T1000 (cell line): Measurements from ENCODE around the gene OR51G1.
"Not testable (repeated sequence)": the region's sequence is repeated elsewhere in the genome, so short reads cannot be mapped to it uniquely, and the experiment has no call there.

Source experiments
- DNase-seq: peaks from one replicate; lab custom pipeline; 2025; ENCODE audit warnings: mixed read lengths; lab: John Stamatoyannopoulos, UW

The OR51G1 gene, protein sequence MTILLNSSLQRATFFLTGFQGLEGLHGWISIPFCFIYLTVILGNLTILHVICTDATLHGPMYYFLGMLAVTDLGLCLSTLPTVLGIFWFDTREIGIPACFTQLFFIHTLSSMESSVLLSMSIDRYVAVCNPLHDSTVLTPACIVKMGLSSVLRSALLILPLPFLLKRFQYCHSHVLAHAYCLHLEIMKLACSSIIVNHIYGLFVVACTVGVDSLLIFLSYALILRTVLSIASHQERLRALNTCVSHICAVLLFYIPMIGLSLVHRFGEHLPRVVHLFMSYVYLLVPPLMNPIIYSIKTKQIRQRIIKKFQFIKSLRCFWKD

DNA sequence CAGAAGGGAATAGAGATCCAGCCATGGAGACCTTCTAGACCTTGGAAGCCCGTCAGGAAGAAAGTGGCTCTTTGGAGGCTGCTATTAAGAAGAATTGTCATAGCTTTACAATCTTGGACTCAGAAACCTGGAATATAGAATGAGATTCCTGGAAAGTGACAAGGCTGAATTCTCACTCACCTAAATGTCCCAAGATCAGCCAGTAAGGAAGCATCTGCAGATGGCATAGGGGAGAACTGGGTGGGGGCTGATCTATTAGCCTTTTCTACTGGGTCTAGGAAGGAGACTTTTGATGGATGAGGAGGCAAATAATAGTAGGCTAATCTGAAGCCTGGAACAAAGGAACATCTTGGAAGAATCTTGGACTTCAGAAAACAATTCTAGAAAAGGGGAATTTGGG, at the start of gene OR51G1:
OR51G1 (minus strand) TSS at position 101 of the 400 bp plus-strand sequence; CDS start at position 101, 0 bp downstream.
- no peak for DNase-seq

DNA sequence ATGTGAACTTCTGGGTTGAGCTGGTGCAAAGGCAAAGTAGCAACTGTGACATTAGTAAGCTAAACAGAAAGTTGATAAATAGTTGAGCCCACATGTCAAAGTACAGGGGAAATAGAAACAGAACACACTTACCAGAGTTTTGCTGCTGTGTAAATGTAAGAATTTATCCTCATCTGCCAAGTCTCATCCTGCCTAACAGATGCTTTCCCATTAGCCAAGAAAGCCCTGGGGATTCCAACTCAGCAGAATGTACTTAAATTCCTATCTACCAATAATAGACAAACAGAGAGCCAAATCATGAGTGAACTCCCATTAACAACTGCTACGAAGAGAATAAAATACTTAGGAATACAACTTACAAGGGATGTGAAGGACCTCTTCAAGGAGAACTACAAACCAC, 38.7 kb upstream of the OR51G1 start:
- DNase-seq, result no peak

DNA sequence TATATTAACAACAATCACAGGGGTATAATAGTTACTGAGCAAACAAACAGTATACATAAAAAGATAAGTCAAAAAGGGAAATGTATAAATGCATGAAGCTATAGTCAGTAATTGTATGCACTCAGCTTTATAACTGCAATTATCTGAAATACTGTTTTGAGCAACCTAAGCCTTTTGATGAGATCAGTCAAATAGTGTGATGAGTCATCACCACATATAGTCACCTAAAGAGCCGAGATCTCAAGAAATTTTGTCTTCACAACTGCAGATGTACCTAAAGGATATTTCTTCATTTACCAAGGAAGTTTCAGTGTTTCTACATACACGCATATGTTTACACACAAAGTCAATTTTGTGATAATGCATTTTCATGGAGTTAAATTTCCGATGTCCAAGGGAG, 36.7 kb upstream of the OR51G1 start:
- DNase-seq, result no peak

DNA sequence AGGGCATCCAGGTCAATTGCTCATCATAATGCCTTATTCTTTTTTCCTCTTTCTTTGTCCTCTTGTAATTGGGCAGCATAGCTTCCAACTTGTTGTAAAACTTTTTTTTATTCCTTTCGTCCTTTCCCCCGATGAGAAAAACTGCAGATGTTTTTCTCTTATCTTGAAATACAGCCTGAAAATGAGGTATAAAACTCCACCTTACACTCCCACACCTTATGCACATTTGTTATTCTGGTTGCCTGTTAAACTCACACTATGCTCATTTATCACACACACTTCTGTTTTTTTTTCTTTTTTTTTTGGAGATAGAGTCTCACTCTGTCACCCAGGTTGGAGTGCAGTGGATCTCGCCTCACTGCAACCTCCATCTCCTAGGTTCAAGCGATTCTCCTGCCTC, 33.3 kb upstream of the OR51G1 start:
- no peak for DNase-seq

DNA sequence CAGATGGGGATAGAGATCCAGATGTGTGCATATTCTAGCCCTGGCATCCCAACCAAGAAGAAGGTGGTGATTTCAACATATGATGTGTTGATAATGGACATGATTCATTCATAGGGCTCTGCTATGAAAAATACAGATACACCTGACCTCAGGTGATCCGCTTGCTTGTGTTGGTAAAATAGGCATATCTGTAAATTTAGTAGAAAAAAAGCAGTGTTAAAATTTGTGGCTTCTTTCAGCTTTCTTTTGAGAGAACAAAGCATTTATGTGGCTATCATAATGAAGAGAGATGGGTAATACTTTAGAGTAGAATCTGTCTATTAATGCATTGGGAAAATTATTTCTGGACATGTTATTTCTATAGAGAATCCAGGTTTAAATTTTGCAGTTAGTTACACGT, 31.5 kb upstream of the OR51G1 start, which contains the start of gene OR51A2:
OR51A2 (minus strand) TSS at position 101 of the 400 bp plus-strand sequence; CDS start at position 101, 0 bp downstream.
- DNase-seq, result not testable (repeated sequence)

DNA sequence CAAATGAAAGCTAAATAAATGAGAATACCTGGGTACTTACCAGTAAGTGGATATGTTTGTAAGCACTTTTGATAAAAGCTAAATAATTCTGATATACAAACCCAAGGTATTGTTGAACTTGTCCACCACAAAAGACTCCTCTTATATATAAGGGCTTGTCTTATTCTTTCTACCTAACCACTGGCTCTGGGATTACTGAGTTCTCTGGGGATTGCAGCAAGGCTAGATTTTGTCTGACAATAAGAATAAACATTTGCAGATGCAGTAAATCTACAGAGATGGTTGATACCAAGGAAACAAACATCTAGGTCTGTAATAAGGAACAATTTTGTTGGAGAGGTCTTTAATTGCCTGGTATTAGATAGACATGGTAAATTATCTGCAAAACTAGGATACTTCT, 23.4 kb upstream of the OR51G1 start, which contains the start of gene OR51A4:
OR51A4 (minus strand) TSS at position 101 of the 400 bp plus-strand sequence. CDS start 505 bp downstream, outside the sequence.
- DNase-seq, result no peak

DNA sequence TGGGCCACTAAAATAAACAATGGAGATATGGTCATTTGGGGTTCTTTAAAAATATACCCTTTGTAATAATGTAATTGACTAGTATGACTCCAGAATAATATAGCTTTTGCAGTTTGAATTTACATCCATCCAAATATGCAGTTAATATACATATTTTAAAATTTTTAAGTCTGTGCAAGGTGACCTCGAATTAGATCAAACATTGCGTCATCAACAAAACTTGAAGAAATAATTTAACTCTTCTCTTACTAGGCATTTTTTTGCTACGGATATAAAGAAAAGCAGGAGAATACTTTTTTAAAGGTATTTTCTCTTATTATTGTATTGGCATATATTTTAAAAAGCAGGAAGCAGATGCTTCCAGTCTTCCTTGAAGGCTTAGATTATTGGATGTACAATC, 12.6 kb upstream of the OR51G1 start:
- DNase-seq, result no peak

DNA sequence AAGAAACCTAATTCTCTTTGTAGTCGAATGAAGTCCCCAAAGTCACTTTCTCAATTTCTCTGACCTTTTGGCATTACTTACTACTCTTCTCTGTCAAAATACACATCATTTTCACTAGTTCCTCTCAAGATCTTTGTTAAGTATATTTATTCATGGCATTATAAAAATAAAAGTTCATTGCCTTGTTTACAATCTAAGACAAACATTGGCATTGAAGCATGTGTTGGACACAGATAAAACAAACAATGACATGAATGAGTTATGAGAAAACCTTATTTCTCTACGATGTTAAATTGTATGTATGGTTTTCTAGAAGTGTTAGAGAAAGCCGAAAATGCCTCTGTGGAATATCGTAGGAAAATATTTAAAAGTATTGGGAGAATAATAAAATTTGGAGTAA, 8.6 kb upstream of the OR51G1 start:
- DNase-seq, result no peak

DNA sequence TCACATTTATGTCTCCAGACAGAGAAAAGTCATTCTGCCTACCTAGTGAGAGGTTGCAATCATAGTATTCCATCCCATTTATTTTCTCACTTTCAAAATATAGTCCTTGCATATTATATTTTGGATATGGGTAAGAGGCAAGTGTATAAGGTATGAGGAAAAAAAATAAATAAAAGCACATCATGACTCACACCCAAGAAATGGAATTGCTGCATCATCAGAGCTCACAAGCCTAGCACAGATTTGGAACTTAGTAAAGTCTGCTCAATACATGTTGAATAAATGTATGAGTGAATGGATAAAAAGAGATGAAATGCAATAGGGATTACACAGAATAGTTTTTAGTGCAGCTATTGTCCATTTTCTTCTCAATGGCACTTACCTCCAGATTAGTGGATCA, 2.5 kb upstream of the OR51G1 start:
- DNase-seq, result no peak

DNA sequence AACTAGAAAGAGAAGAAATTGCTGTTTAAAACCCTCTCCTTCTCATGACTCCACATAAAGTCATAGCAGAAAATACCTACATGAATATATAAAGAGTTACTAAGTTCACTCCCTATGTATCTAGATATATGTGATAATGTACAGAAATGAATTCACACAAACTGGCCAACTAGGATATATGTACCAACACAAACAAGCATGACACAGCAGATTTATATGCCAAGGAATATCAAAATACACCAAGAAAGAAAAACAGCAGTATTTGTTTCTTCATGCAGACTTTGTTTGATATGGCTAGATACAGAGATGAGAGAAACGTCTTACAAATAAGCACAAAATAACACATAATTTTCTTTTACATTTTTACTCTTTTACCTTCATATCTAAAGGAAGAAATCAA, 1.8 kb downstream of the OR51G1 start:
- DNase-seq, result no peak

DNA sequence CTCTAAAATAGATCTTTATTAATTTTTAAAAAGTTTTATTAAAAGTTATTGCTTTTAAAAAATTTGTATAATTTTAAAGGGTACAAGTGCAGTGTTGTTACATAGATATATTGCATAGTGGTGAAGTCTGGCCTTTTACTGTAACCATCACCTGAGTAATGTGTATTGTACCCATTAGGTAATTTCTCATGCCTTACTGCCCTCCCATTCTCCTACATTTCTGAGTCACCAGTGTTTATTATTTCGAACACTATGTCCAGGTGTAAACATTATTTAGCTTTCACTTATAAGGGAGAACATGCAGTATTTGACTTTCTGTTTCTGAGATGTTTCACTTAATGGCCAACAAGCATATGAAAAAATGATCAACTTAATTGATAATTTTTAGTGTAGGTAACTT, 2.3 kb downstream of the OR51G1 start:
- no peak for DNase-seq

DNA sequence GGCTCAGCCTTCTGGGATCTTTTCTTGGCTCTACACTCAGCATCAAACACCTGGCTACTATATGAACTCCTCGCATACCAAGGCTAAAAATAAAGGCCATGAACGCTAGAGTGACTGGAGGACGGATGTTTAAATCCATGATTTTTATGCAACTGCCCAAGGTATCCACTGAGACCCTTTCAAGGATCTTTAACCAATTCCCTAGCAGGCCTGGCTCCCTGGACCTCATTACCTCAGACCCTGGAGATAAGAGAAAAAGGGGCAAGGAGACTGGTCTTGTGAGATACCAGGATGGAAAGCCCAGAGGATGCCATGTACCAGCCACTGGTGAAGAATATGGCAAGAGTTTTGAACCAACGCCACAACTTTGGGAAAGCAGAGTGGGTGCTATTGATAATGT, 4.9 kb downstream of the OR51G1 start, which contains the start of gene OR51G2:
OR51G2 (minus strand) TSS at position 101 of the 400 bp plus-strand sequence. CDS start 3,687 bp downstream, outside the sequence.
- no peak for DNase-seq

DNA sequence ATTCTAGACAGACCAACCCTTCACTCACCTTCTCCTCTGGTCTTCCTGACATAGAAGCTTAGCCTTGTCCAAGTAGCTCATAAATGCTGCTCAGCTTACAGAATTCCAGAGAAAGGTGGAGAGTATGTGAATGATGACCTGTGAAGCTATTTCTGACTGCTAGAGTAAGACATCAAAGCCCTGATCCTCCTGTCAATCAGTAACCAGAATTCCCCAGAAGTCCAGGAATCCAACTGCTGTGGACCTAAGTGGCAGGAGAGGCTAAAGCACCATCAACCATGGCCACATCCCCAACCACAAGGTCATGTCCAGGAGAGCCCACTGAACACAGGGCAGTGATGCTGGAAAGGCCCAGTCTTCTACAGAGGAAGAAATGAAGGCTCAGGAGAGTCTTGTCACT, 7.6 kb downstream of the OR51G1 start:
- DNase-seq, result no peak

DNA sequence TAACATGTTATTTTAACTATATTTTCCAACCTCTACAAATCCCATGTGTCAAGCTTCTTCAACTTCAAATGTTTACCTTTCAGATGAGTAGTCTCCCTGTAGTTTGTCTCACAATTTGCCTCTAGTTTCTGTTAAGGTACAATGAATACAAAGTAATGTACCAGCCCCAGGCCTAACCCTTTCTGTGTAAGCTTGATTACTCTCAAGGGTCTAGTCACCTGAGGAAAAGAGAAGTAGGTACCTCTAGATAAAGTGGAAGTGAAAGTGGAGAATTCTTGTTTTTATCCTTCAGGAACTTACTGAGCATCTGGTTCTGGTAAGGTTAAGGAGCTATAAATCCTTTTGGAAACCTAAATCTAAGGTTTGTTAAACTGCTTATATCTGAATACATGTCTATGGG, 20.7 kb downstream of the OR51G1 start, which contains the start of gene OR51A7:
OR51A7 (plus strand) TSS at position 300 of the 400 bp plus-strand sequence. CDS start 3,587 bp downstream, outside the sequence.
- DNase-seq, result no peak

DNA sequence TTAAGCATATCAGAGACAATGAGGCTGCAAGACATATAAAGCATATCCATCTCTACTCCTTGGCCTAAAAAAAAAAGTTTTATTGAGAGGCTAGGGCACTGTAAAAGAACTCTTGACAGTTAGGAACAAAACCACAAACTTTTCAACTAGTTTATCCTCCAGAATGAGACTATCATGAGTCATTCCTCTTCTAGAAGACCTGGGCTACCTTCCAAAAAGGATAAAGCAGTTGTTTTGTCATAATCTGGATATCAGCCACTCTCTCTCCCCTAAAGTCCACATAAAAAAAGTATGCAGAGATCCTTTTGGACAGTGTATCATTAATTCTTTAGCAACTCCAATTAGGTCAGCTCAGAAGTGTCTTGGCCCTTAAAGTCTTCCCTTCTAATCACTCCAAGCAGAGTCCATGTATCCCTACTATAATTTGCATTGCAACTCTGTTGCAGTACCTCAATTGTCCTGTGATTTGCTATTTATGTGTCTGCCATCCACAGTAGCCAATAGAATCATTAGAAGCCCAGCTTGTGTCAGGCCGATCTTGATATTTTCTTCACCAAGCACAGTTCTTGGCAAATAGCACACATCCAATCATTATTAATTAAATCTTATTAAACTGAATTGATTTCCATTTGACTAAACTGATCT, 32.0 kb downstream of the OR51G1 start:
- DNase-seq, result no peak

DNA sequence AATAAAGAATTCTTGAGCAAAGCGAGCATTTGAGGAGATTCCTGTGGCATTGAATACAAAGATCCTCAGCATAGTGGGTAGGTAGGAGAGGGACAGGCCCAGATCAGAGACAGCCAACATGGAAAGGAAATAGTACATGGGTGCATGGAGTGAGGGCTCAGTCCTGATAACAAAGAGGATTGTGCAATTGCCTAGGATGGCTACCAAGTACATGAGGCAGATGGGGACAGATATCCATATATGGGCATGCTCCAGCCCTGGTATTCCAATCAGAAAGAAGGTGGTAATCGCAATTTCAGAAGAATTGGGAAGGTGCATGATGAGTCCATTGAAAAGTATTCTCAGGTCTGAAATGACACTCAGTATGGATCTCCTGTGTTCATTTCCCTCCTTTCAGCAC, 33.9 kb downstream of the OR51G1 start:
- DNase-seq, result no peak

DNA sequence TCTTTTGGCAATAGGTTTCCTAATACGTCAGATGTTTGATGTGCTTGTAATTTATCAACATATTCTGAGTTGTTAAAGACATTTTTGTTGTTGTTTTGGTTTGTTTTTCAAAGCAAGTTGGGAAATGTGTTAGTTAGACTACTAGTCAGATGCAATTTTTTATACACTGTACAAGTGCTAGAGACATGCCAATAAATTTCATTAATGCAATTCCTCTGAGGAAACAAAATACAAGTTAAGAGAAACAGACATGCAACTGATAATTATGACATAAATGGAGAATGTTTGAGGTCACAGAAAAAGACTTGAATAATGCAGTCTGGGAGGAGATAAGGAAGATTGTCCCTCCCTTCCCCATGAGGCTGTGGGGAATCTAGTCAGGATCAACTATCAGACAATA, 36.5 kb downstream of the OR51G1 start:
- DNase-seq, result no peak

DNA sequence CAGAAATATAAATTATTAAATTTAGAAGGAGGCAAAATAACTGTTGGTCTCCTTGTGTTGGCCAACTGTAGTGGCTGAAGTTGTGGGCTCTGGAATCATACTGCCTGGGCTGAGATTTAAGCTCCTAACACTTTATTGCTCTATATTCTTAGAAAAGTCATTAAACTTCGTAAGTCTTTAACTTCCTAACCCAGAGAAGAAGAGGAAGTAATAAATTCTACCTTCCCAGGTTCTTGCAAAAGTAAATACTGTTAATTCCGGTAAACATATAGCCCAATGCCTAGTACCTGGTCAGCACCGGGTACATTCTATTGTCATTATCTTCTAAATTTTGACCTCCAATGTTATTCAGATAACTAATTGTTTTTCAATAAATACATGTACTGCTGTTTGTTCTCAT, 38.0 kb downstream of the OR51G1 start:
- no peak for DNase-seq

DNA sequence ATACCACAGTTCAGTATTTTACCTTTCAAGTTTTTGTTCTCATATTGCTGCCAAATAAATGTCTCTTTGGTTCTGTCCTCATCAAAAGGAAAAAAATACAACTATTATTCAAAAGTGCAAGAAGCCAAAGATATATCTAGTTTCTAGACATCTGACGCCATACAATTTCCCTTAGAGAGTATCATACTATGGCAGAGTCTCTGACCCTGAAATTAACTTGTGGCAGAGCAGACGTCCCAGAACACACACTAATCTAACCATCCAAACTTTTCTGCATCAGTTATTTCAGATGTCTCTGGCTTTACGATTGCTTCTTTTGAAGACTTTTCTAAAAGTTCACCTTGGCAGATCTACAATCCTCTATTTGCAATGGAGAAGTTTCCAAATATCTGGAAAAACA, 39.8 kb downstream of the OR51G1 start:
- no peak for DNase-seq

DNA sequence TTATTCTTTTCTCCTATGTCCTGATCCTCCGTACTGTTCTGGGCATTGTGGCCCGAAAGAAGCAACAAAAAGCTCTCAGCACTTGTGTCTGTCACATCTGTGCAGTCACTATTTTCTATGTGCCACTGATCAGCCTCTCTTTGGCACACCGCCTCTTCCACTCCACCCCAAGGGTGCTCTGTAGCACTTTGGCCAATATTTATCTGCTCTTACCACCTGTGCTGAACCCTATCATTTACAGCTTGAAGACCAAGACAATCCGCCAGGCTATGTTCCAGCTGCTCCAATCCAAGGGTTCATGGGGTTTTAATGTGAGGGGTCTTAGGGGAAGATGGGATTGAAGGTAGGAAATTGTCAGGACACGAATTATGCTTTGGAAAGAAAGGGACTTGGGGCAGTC, 41.6 kb downstream of the OR51G1 start:
- DNase-seq, result no peak

DNA sequence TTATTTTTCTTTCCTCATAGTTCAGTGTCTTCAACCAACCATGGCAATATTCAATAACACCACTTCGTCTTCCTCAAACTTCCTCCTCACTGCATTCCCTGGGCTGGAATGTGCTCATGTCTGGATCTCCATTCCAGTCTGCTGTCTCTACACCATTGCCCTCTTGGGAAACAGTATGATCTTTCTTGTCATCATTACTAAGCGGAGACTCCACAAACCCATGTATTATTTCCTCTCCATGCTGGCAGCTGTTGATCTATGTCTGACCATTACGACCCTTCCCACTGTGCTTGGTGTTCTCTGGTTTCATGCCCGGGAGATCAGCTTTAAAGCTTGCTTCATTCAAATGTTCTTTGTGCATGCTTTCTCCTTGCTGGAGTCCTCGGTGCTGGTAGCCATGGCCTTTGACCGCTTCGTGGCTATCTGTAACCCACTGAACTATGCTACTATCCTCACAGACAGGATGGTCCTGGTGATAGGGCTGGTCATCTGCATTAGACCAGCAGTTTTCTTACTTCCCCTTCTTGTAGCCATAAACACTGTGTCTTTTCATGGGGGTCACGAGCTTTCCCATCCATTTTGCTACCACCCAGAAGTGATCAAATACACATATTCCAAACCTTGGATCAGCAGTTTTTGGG, 42.2 kb downstream of the OR51G1 start, which contains the start of gene OR51T1:
OR51T1 (plus strand) TSS at position 41 of the 641 bp plus-strand sequence; CDS start at position 41, 0 bp downstream.
- no peak for DNase-seq

DNA sequence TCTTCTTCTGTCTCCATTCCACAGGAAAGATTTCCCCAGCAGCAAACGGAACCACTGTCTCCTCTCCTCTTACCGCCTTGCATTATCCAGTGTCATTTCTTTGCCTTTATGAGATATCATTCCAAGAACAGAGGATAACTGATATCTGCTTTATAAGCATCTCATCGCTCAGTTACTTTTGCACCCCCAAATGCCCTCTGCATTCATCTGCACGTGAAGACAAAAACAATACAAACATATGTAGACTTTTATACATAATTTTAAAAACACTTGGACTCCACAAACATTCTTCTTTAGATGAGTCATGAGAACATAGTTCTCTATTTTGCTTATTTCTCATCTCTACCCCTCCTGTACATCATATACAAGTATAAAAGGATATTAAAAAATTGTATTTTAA, 43.0 kb downstream of the OR51G1 start:
- DNase-seq, result no peak
